ENCODE results near the gene HOXA6.
A peak's percentile ranks its signal among the peaks of the same experiment; 100 is the strongest.

HOXA6 gene

GRCh38 chr7:27121684-27122076 is 25.9 kb downstream of the HOXA6 start:
- DNase-seq: no peak

GRCh38 chr7:27119412-27119911 is 28.1 kb downstream of the HOXA6 start:
- no peak for DNase-seq

- no peak for DNase-seq
Observed at GRCh38 chr7:27118580-27118979, 29.0 kb downstream of the HOXA6 start.

- no peak for DNase-seq
Observed at GRCh38 chr7:27117887-27118491, 29.6 kb downstream of the HOXA6 start.

- DNase-seq: no peak
Observed at GRCh38 chr7:27116962-27117886, 30.4 kb downstream of the HOXA6 start.

- DNase-seq: no peak
Observed at GRCh38 chr7:27116031-27116961, 31.3 kb downstream of the HOXA6 start.

GRCh38 chr7:27115221-27116026 is 32.1 kb downstream of the HOXA6 start:
- DNase-seq: no peak

GRCh38 chr7:27114881-27115220 is 32.7 kb downstream of the HOXA6 start:
- no peak for DNase-seq

- no peak for DNase-seq
Observed at GRCh38 chr7:27113991-27114769, 33.4 kb downstream of the HOXA6 start.

GRCh38 chr7:27112955-27113949 is 34.3 kb downstream of the HOXA6 start:
- DNase-seq: peak; percentile 81

GRCh38 chr7:27112361-27112760 is 35.2 kb downstream of the HOXA6 start:
- no peak for DNase-seq

- no peak for DNase-seq
Observed at GRCh38 chr7:27111751-27112277, 35.8 kb downstream of the HOXA6 start.

GRCh38 chr7:27111042-27111750 is 36.4 kb downstream of the HOXA6 start:
- DNase-seq: peak; percentile 76

- DNase-seq: peak; percentile 67
Observed at GRCh38 chr7:27110186-27111031, 37.2 kb downstream of the HOXA6 start.

GRCh38 chr7:27109466-27110185 is 37.9 kb downstream of the HOXA6 start:
- DNase-seq: peak; percentile 20

GRCh38 chr7:27108390-27109127 is 39.0 kb downstream of the HOXA6 start:
- no peak for DNase-seq

All from fibroblast of skin of right quadriceps (primary cell).